HG02798 (cell line): ENCODE data around the gene HAL.

ENCODE experiments used
- ATAC-seq: cut with Tn5 transposase; IDR thresholded peaks from one replicate; pipeline ENCODE4 v1.9.1; 2021; ENCODE audit warnings: mild to moderate bottlenecking; ENCODE audit not compliant: unreplicated experiment, poor library complexity

Gene HAL

GRCh38 chr12:95944108-95944704 lies 51.9 kb downstream of the HAL start:
- ATAC-seq = no peak

GRCh38 chr12:95943330-95943842 lies 52.8 kb downstream of the HAL start, which contains the start of gene AMDHD1:
Gene AMDHD1 (plus strand): TSS chr12:95943331. CDS start chr12:95943399, 68 bp downstream.
- peak; percentile 65 for ATAC-seq

- peak; percentile 98 for ATAC-seq
These were observed 53.4 kb downstream of the HAL start, which contains the start of gene CCDC38 for GRCh38 chr12:95942524-95943329. Gene CCDC38 (minus strand): TSS chr12:95942614. CDS start chr12:95936509, 6,105 bp downstream.

GRCh38 chr12:95942101-95942523 lies 54.0 kb downstream of the HAL start:
- no peak for ATAC-seq

- no peak for ATAC-seq
These were observed 55.6 kb downstream of the HAL start for GRCh38 chr12:95940514-95940913.
